ENCODE measurements around the gene ADAMTSL2.

Gene ADAMTSL2

DNA sequence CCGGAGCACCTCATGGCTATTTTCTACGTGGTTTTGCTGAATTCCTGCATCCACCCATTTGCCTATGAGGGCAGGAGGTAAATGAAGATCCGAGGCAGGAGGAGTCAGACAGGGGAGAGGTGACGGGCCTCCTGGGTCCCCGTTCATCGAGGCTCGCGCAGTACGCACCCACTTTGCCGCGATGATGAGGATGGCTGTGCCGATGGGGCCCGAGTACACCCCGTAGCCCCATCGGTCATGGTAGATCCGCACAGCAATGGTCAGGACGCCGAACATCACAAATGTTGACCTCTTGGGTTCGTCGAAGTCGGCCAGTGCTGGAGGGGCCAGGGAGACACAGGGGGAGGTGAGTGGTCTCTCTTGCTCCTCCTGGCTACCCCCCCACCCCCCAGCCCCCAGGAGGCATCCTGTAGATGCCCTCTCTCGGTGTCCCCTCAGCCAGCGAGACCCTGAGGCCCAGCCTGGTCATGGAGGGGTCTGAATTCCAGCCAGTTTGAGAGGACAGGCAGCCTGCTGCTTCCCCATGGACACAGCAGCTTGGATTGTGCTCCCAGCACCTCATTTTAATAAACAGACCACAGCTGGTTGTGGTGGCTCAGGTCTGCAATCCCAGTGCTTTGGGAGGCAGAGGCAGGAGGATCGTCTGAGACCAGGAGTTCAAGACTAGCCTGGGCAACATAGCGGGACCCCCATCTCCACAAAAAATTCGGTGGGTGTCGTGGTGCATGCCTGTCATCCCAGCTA is 15.6 kb upstream of the ADAMTSL2 start:
- no peak for FAIRE-seq

DNA sequence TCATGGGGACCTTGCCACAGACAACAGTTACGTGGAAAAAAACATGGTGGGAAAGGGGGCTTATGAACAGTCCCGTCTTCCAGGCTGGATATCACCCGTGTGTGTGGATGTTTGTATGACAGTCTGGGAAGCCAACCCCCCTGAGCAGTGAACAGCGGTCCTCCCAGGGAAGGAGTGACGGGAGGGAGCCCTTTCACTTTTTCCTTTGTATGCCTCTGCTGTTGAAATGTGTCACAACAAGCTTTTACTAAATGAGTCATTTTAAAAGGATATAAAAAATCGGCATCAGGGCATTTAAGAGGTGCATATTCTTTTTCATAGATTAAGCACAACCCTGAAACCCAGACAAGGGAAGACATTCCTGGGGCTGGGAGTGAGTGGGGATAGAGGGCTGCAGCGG is 14.8 kb upstream of the ADAMTSL2 start:
- no peak for FAIRE-seq

DNA sequence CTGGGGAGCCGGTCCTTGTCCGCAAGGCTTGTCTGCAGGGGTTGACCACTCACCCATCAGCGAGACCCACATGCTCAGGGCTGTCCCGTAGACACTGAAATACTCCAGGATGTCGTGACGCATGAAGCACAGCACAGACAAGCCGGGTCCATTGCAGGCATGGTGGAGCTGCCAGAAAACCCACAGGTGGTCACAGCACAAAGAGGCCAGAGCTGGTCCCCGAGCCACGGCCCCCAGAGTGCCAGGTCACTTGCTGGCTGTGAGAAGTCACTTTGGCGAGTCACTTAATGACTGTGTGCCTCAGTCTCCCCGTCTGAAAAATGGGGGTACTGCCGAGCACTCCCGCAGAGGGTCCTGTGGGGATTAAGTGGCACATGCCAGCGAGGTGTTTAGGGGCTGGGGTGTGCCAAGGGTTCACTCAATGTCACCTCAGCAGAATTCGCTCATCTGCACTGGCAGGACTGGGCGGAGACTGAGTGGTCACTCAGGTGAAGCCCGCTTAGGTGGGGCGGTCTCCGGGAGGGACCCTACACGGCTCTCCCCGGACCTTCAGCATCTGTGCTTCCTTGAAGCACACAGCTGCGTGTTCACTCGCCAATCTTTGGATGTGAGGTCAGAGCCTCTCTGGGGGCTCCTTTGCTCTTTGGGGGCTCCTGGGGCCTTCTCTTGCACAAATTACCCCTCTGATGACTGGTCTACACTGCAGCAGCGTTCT is 14.2 kb upstream of the ADAMTSL2 start:
- FAIRE-seq: no peak

DNA sequence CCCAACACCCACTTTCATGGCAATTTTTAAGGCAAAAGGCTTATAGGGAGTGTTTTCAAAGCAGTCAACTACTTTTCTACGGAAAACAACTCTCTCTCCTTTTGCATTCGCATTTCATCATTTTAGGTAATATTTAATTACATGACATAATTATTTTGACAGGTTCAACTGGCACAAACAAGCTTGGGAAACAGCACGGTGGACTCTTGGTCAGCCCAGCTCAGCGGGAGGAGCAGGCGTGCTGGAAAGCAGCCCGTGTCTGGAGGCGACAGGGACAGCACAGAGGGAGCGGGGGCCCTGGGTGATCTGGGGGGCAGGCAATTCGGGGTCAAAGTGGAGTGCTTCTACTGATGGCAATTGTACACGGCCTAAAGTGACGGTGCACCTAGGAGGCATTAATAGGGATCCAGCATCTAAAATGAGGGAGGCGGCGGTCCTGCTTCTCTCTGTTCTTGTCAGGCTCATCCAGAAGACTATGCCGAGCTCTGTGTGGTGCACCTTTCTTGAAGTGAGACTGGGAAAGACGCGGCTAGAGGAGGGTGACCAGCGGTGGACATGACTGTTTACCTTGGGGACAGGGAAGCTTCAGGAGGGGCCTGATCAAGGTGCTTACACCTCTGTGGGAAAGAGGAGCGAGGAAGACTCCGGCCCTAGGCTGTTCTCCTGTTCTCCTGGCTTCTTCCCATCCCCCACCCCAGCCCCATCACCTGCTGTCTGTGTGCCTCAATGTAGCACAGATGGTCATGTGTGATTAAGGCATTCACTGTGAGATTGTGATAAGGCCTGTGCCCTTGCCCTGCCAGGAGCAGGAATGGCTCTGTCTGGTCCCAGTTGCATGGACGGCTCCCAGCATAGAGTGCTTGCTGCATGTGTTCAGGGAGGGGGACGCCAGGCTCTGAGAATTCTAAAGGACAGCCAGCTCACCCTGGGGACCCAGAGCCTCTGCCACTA is 13.1 kb upstream of the ADAMTSL2 start:
- no peak for FAIRE-seq

DNA sequence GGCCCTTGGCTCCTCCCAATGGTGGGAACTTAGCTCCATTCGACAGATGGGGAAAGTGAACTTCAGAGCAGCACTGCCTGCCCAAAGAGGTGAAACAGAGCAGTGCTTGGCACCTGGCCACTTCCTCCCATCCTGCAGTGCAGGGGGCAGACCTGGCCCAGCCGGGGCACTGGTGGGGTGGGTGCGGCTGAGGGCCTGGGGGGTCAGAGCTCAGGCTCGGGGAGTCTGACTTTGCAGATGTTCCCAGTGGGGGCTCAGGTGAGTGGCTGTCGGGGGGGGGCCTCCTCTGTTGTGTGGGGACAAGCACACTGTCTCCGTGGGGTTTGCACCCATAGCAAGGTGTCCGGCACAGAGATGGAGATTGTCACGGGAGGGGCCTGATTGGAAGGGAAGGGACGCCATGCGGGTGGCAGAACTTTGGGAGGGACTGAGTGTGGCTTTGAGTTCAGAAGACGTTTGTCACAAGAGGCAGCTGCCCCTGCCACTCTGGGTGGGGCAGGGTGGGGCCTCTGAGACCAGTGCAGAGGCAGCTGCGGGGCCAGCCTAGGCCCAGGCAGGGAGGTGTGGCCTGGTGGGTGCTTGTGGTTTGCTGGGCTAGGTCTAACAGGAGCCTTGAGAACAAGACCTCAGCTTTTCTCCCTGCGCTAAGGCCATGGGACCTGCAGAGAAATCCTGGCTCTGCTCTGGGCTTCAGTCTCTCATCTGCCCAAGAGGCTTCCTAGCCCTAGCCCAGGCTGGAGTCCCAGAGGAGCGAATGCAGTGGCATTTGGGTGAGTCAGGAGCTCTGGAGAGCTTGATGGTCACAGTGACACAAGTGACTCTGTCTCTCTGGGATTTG is 12.2 kb upstream of the ADAMTSL2 start:
- no peak for FAIRE-seq

DNA sequence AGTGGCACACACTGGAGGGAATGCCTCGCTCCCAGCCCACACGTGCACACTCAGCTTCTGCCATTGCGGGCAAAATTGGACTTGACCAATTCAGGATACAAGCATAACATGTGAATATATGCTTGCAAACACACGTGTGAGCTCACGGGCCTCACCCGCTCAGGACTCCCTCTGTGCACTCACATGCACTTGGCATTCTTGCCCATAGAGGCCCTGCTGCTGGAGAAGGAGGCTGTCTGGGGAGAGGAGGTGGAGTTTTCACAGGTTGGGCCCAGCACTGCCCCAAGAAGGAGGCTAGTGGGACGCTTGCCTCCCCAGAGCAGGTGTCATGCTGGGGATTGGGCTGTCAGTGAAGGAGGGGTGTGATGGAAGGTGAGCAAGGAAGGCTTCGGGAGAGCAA is 11.4 kb upstream of the ADAMTSL2 start:
- no peak for FAIRE-seq

DNA sequence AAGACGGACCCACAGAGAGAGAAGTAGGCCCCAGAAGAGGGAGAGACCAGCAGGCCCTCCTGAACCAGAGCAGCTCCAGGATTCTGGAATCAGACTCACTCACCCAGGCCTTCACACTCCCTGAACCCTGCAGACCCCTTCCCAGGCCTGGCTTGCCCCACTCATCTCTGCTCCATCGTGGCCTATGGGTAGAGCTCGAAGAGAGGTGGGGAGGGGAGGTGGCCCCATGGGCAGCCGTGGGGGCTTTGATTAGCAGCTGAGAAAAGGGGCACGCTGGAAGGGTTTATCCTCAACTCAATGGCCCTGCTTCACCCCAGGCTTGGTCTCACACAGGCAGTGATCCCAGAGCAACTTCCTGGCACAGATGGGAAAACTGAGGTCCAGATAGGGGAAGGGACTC is 10.4 kb upstream of the ADAMTSL2 start:
- no peak for FAIRE-seq

DNA sequence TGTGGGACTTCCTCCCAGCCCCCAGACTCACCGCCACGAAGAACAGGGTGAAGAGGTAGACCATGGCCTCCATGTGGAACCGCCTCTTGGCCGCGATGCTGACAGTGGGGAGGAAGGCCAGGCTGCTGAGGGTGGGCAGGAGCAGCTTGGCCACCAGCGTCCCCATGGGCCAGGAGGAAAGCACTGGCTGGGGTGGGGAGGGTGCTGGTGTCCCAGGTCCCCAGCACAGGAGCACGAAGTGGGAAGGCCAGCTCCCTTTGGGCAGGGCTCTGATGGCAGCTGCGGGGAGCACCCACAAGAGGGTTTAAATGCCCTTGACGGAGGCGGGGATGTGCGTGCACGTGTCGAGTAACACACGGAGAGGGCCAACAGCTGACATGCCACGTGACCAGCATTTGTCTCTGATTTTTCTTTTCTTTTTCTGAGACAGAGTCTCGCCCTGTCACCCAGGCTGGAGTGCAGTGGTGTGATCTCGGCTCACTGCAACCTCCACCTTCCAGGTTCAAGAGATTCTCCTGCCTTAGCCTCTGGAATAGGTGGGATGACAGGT is 9.8 kb upstream of the ADAMTSL2 start, which contains the start of gene MYMK:
Gene MYMK, minus strand, starts transcription at position 281 of the 550 bp plus-strand sequence. Its CDS starts 115 bp downstream, at position 166.
- no peak for FAIRE-seq

DNA sequence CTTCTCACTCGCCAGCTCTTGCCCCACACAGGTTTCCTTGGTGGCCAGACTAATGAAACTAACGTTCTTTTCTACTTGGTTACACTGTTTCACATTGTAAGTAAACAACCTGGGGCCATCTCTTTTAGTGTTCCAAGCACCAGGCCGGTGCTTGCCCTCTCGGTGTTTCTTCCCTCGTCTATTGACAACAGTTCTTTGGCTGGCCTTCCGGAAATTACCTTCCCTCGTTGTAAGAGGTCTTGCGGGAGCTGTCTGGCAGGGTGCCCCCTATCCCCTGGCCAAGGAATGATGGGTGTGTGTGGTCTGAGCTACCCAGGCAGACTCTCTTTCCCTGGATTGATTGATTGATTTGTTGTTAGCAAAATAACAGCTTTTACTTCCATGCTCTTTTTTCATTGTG is 8.8 kb upstream of the ADAMTSL2 start:
- no peak for FAIRE-seq

DNA sequence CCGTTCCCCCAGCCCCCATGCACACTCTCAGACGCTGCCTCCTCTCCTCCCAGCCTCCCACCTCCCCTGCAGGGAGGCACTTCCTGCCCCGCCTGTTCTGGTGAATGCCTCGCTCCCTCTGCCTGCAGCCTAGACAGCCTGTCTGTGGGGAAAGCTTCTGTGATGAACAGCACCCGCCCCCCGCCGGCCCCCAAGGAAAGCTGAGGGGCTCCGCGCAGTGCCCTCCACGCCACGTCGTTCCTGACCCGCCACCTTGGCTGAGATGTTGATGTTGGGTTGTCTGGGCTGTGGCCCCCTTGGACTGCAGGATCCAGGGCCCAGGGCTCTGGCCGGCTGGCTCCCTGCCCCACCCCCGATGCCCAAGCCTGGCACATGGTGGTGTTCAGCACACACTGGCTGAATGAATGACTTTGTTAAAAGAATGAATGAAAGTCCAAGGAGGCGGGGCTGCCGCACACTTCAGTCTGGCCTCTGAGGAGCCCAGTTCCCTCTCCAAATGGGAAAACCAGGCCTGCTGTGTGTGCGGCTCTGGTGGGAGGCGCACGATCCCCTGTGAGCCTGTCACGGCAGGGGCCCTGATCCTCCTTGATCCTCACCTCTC is 7.7 kb upstream of the ADAMTSL2 start:
- FAIRE-seq: no peak

DNA sequence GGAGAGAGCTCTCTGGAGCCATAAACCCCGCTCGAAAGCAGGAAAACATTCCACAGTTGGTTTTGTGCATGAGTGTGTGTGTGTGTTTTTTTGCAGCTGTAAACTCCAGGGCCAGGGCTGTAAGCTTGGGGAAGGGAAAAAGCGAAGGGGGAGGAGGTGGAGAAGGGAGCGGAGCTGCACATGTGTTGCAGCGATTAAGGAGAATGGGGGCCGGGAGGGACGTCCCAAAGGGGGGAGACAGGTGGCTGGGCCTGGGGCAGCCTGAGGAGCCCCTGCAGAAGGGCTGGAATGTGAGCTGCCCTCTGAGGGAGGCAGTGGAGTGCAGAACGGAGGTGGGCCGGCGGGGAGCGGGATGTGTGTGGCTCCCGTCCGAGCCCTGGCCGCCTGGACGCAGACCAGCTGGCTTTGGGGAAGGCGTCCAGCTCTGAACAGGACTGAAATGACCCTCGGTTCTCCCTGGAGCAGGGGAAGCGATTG is 7.0 kb upstream of the ADAMTSL2 start:
- no peak for FAIRE-seq

DNA sequence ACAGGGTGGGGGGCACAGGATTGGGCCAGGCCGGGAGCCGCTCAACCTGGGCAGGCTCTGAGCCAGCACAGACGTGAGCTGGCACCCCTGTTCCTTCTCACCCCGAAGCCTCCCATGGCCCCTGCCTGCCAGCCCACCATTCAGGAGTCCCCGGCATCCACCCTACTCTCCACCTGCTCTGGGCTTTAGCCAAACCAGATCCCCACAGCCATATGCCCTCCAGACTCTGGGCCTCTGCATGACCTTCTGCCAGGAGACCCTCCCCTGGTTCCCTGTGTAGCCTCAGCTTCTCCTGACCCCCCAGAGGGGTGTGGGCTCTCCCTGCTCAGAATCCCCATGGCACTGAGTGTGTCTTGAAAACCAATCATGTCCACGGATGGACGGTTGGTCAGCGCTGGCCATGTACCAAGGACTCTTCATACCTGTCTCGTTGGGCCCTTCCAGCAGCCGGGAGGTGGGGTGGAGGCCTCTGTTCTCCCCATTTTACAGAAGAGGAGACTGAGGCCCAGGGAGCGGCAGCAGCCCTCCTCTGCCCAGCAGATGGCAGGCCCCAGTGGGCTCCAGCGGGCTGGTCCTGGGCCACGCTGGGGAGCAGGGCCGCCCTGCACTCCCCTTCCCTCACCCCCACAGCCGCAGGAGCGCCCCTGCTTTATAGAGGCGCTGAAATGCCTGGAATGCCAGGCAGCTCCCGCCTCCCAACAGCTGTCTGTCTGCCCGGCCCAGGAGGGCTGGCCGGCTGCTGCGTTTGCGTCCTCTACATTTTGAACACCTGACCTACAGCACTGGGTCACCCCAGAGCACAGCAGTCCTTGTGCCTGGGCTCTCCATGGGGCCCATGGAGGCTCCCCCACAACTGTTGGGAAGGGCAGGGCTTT is 6.3 kb upstream of the ADAMTSL2 start:
- no peak for FAIRE-seq

DNA sequence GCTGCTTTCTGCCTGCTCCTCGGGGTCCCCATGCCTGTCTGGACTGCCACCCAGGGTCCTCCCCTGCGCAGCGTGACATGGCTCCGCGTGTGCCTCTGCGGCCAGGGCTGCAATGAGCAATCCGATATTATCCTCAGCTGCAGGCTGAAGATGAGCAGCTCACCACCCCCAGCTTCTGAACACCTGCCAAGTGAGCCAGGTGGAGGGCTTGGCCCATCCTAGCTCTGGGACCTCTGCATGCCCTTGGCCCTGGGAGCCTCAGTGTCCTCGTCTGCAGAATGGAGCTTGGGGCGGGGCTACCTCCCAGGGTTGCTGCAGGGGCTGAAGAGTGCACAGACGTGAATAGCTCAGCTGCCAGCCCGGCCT is 5.6 kb upstream of the ADAMTSL2 start:
- no peak for FAIRE-seq

DNA sequence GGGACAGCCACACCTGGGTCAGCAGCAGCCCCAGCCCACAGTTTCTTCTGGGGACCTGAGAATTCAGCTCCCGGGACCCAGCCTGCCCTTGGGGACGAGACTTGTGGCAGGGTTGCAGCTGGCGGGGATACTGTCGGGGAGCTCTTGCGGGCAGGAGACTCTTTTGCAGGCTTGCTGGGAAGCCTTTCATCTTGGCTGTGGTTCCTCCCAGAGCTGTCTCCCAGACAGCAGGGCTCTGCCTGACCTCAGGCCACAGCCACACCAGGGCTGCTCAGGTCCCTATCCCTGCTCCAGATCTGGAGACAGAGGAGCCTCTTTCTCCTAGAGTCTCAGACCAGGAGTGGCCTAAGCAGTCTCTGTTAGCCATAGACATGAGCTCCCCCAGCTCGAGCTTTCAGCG is 5.0 kb upstream of the ADAMTSL2 start:
- FAIRE-seq: no peak

DNA sequence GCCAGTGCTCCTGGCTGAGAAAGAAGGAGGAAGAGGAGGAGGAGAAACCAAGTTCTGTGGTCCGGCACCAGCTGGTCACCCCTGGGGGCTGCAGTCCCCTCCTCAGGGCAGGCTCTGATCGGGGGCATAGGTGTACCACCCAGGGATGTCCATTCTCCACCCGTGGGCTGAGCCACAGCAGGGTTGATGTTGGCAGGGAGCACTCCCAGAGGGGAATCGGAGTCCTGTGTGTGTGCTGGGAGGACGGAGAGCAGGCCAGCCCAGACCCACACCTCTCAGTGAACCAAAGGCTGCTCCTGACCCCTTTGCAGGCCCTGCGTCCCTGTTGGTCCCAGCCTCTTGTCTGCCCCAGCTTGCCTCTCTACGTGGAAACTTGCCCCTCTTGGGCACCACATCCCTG is 4.6 kb upstream of the ADAMTSL2 start:
- FAIRE-seq: no peak

DNA sequence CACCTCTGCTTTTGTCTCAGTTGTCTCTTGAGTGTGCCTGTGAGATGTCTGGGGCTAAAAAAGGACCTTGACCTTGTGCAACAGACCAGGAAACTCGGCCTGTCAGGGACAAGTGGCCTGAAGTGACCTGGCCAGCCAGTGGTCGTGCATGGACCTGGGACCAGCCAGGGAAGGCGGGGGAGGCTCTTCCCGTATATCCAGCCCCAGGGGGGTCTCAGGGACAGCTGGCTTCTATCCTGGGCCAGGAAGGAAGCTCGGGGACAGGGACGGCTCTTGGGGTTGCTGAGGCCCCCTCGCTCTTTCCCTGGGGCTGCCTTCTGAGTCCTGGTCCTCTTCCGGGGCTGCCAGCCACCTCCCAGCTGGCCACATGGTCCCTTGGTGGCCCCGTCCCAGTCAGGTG is 3.2 kb upstream of the ADAMTSL2 start:
- no peak for FAIRE-seq

DNA sequence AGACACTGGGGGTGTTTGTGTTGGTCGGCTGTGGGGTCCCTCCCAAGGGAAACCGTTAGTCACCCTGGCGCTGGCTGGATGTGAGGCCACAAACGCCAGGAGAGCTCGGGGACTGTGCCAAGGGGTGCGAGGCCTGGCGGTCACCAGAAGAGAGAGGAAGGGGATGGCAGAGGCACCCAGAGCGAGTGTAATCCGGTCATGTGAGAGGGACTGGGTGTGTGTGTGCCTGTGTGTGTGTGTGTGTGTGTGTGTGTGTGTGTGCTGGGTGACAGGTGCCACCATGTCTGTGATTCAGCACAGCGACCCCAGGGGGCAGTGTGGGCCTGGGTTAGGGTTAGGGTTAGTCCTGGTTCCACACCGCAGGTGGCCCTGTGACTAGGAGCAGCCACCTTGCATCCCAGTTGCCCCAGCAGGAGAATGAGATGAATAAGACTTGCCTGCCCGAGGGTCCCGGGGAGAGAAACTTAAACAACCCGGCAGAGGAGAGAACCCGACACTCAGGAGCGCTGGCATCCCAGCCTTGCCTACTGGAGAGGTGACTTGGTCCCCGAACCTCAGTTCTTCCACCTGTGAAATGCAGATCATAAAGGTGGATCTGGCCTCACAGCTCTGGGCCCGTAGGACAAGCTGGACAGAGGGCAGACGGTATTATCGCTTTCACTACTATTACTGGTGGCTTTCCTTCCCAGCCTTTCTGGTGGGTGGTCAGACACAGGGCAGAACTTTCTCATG is 1.4 kb upstream of the ADAMTSL2 start:
- no peak for FAIRE-seq

DNA sequence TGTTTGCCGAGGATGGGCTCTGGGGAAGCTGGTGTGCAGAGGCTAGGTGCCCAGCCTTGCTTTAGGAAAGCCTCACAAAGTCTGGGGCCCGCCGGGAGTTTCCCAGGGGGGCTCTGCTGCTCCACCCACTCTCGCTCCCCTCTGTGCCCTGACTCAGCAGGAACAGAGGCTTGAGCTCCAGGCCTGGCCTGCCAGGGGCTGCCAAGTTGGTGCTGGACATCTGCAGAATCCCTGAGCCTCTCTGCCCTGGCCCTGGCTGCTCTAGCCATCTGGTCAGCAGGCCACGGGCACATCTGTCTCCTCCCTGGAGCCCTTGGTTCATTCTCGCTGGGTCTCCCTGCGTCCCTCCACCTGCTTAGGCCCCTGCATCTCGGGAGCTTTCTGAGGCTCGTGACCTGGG is 647 bp upstream of the ADAMTSL2 start:
- no peak for FAIRE-seq

DNA sequence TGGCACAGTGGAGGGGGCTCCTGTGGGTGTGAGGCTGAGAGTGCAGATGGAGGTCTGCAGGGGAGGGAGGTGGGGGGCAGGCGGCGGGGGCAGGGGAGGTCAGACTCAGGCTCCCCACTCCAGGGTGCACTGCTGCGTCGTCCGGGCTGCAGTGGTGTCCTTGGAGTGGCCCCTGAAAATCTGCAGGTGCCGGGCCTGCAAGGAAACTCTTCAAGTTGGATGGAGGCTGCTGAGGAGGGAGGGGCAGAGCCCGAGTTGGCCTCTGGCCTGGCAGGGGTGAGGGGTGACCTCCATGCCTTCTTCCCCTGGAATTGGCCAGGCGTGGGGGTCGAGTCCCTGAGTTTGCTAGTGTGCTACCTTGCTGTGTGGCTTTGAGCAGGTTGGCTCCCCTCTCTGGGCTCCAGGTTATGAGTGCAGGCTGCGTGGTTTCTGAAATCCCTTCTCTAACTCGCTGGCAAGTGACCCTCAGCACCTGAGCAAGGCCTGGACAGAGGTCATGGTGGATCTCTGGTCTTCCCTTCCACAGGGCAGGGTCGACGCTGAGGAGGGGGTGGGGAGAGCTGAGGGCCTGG is 888 bp downstream of the ADAMTSL2 start:
- FAIRE-seq: no peak

DNA sequence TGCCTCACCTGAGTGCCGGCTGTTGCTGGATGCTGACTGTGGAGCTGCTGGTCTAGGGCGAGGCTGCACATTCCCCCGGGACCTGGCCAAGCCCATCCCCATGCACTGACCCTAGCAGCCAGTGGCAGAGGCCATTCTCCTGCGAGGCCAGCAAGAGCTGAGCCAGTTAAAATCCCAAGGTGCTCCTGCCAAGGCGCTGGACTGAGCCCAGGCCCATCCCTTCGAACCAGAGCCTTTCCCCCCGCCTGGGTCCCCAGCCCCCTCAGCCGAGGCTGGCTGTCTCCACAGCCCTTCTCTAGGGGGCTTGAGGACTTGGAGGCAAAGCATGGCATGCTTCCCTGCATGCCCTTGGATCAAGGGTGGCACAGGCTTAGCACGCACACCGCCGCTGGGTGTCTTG is 1.6 kb downstream of the ADAMTSL2 start:
- no peak for FAIRE-seq
